H1 (cell line): ENCODE measurements around the gene LRRC27. TPM values are rescaled to one million over a fixed set of nuclear protein-coding genes. Genes with fewer than 3 reads are reported as not detected.

Source experiments
- CTCF ChIA-PET: fragments of 300-600 bp; sonication (Branson Sonifier 250); formaldehyde crosslinking; loops from one replicate; lab custom pipeline; 2021; ENCODE audit not compliant: partially characterized antibody; lab: Charles Lee
- POLR2A ChIA-PET: fragments of 300-600 bp; sonication (Branson Sonifier 250); formaldehyde crosslinking; loops from one replicate; lab custom pipeline; 2021; ENCODE audit warnings: inconsistent platforms; ENCODE audit not compliant: partially characterized antibody; lab: Charles Lee
- DNase-seq, 2 experiments: peaks; one replicate each; pipeline versions ENCODE4 v3.0.0 to v3.0.0-alpha.2; 2010 to 2022; ENCODE audit warnings: low spot score in 2 of 2, low read depth in 1 of 2, mixed read lengths in 1 of 2
- FAIRE-seq: peaks from 2 replicates; lab custom pipeline; 2011; peaks lifted over from hg19 to GRCh38; lab: Jason Lieb, UNC
- H2AFZ ChIP-seq: 2 replicates; pipeline ENCODE4 v1.8.1; 2012; ENCODE audit warnings: low read length, inconsistent platforms
- H2AK5ac ChIP-seq: 2 replicates; pipeline ENCODE4 v1.6.1; 2013; ENCODE audit warnings: low read depth, low read length
- H2BK120ac ChIP-seq: replicated peaks from 2 replicates; pipeline ENCODE3; 2013; ENCODE audit warnings: low read depth, low read length, inconsistent platforms
- H2BK12ac ChIP-seq: 2 replicates; pipeline ENCODE4 v1.6.1; 2013; ENCODE audit warnings: low read depth, low read length
- H2BK15ac ChIP-seq: 2 replicates; pipeline ENCODE4 v1.6.1; 2013; ENCODE audit warnings: low read length
- H2BK20ac ChIP-seq: 2 replicates; pipeline ENCODE4 v1.6.1; 2013; ENCODE audit warnings: low read length
- H2BK5ac ChIP-seq: 2 replicates; pipeline ENCODE4 v1.6.1; 2013; ENCODE audit warnings: low read depth, low read length
- H3K14ac ChIP-seq: 2 replicates; pipeline ENCODE4 v1.6.1; 2013; ENCODE audit warnings: inconsistent platforms; ENCODE audit not compliant: insufficient read length
- H3K18ac ChIP-seq: 2 replicates; pipeline ENCODE4 v1.6.1; 2013; ENCODE audit warnings: low read length; ENCODE audit errors: extremely low read depth
- H3K23ac ChIP-seq: 2 replicates; pipeline ENCODE4 v1.6.1; 2013; ENCODE audit warnings: inconsistent platforms; ENCODE audit not compliant: insufficient read length
- H3K23me2 ChIP-seq: 2 replicates; pipeline ENCODE4 v1.6.1; 2013; ENCODE audit warnings: low read depth, low read length
- H3K27ac ChIP-seq: 2 replicates; pipeline ENCODE4 v1.6.1; 2011; ENCODE audit warnings: low read depth, low read length, inconsistent platforms
- H3K27me3 ChIP-seq, 4 experiments: replicated peaks in 1 of 4; 1 replicate in 1 of 4; 2 replicates in 3 of 4; pipeline versions ENCODE4 v1.6.1 to v1.8.1; 2011 to 2013; ENCODE audit warnings: low read length in 3 of 4, mild to moderate bottlenecking in 3 of 4, inconsistent platforms in 2 of 4, mixed read lengths in 2 of 4, moderate library complexity in 1 of 4; ENCODE audit not compliant: control insufficient read depth in 3 of 4, insufficient read depth in 3 of 4; ENCODE audit errors: extremely low read depth in 1 of 4
- H3K36me3 ChIP-seq, 4 experiments: 2 replicates each; pipeline versions ENCODE4 v1.6.1 to v1.8.1; 2011 to 2013; ENCODE audit warnings: mild to moderate bottlenecking in 4 of 4, low read length in 3 of 4, moderate library complexity in 2 of 4, control low read depth in 1 of 4, inconsistent platforms in 1 of 4; ENCODE audit not compliant: insufficient read depth in 4 of 4, control insufficient read depth in 2 of 4
- H3K4ac ChIP-seq: replicated peaks from 2 replicates; pipeline ENCODE3; 2013; ENCODE audit warnings: low read length, low read depth, mixed read lengths, inconsistent platforms; ENCODE audit not compliant: insufficient read length
- H3K4me1 ChIP-seq, 4 experiments: replicated peaks in 1 of 4; 1 replicate in 1 of 4; 2 replicates in 3 of 4; pipeline versions ENCODE4 v1.6.1 to v1.8.1; 2011 to 2013; ENCODE audit warnings: low read length in 3 of 4, inconsistent platforms in 2 of 4, mixed read lengths in 1 of 4; ENCODE audit not compliant: insufficient read depth in 4 of 4, control insufficient read depth in 3 of 4
- H3K4me2 ChIP-seq, 2 experiments: 2 replicates each; pipeline versions ENCODE4 v1.6.1 to v1.8.1; 2011 to 2013; ENCODE audit warnings: low read depth in 2 of 2, low read length in 2 of 2, control low read depth in 1 of 2, inconsistent platforms in 1 of 2, mild to moderate bottlenecking in 1 of 2; ENCODE audit not compliant: insufficient read depth in 1 of 2
- H3K4me3 ChIP-seq, 4 experiments: fragments of 200-600, 300-600 bp in 1 of 4; sonication (generic), shearing (Covaris generic), sonication (Bioruptor Twin) in 1 of 4; 2 replicates each; pipeline versions ENCODE4 v1.5.1 to v1.8.1; 2011 to 2016; ENCODE audit warnings: low read length in 4 of 4, low read depth in 3 of 4, control low read depth in 2 of 4, inconsistent platforms in 2 of 4, mild to moderate bottlenecking in 2 of 4, mixed read lengths in 1 of 4, moderate library complexity in 1 of 4; ENCODE audit not compliant: insufficient read depth in 2 of 4; ENCODE audit errors: extremely low read depth in 1 of 4
- H3K56ac ChIP-seq: replicated peaks from 2 replicates; pipeline ENCODE3; 2013; ENCODE audit warnings: low read depth, mild to moderate bottlenecking, mixed read lengths, low read length, inconsistent platforms; ENCODE audit not compliant: insufficient read length
- H3K79me1 ChIP-seq: 2 replicates; pipeline ENCODE4 v1.6.1; 2013; ENCODE audit warnings: low read depth, low read length, control low read depth
- H3K79me2 ChIP-seq, 2 experiments: 2 replicates each; pipeline versions ENCODE4 v1.6.1 to v1.8.1; 2012 to 2013; ENCODE audit warnings: low read length in 2 of 2, mild to moderate bottlenecking in 2 of 2, inconsistent platforms in 1 of 2; ENCODE audit not compliant: insufficient read depth in 2 of 2, control insufficient read depth in 1 of 2
- H3K9ac ChIP-seq, 4 experiments: replicated peaks in 1 of 4; 1 replicate in 1 of 4; 2 replicates in 3 of 4; pipeline versions ENCODE4 v1.6.1 to v1.8.1; 2011 to 2013; ENCODE audit warnings: low read depth in 3 of 4, low read length in 3 of 4, control low read depth in 2 of 4, mild to moderate bottlenecking in 2 of 4, moderate library complexity in 2 of 4, inconsistent platforms in 1 of 4; ENCODE audit errors: extremely low read depth in 1 of 4
- H3K9me3 ChIP-seq, 2 experiments: 2 replicates each; pipeline versions ENCODE4 v1.6.1 to v1.8.1; 2012 to 2013; ENCODE audit warnings: mild to moderate bottlenecking in 2 of 2, moderate library complexity in 2 of 2, control low read depth in 1 of 2, inconsistent platforms in 1 of 2, low read depth in 1 of 2, low read length in 1 of 2, mixed read lengths in 1 of 2; ENCODE audit not compliant: insufficient read depth in 2 of 2
- H4K20me1 ChIP-seq, 2 experiments: replicated peaks in 1 of 2; 2 replicates each; pipeline versions ENCODE3 to v1.8.1; 2011 to 2013; ENCODE audit warnings: inconsistent platforms in 2 of 2, low read length in 2 of 2, mild to moderate bottlenecking in 1 of 2; ENCODE audit not compliant: insufficient read depth in 2 of 2, control insufficient read depth in 1 of 2
- H4K5ac ChIP-seq: 2 replicates; pipeline ENCODE4 v1.6.1; 2013; ENCODE audit warnings: low read length, low read depth, mixed read lengths, inconsistent platforms; ENCODE audit not compliant: insufficient read length
- H4K8ac ChIP-seq: 2 replicates; pipeline ENCODE4 v1.8.0; 2013; ENCODE audit warnings: mild to moderate bottlenecking, moderate library complexity, low read length, inconsistent platforms; ENCODE audit not compliant: insufficient read depth; ENCODE audit errors: extremely low read depth
- H4K91ac ChIP-seq: replicated peaks from 2 replicates; pipeline ENCODE3; 2013; ENCODE audit warnings: low read length, mixed read lengths, inconsistent platforms; ENCODE audit not compliant: insufficient read length
- CEBPB ChIP-seq: IDR thresholded peaks from 2 replicates; pipeline ENCODE4 v1.6.1; 2012; ENCODE audit warnings: low read depth, low read length
- WGBS, 2 experiments: shearing (Covaris generic) in 1 of 2; methylation state at CpG; one replicate each; pipeline versions ENCODE4 v1.1.6 to v1.1.7; 2013 to 2015; ENCODE audit warnings: low lambda C conversion rate in 2 of 2, mixed read lengths in 2 of 2, inconsistent platforms in 1 of 2, low coverage in 1 of 2, missing lambda C conversion rate in 1 of 2; ENCODE audit not compliant: insufficient replicate concordance in 2 of 2, insufficient coverage in 1 of 2, insufficient read length in 1 of 2; ENCODE audit errors: extremely low coverage in 1 of 2, missing lambda C conversion rate in 1 of 2; 5-methylcytosine and 5-hydroxymethylcytosine counted together
- polyA plus RNA-seq, 7 experiments: library from polyadenylated mRNA; depleted of rRNA in 3 of 7; stranded (reverse) in 5 of 7; unstranded in 2 of 7; fragments of >200 nt in 5 of 7; fragments of 200-250 nt in 2 of 7; gene quantifications; 1 replicate in 5 of 7; 2 replicates in 1 of 7; 4 replicates in 1 of 7; pipeline versions ENCODE4 v1.2.1 to v1.2.3, GENCODE V29; 2011 to 2013; ENCODE audit warnings: missing spikeins in 2 of 7, mixed read lengths in 2 of 7
- total RNA-seq: library from RNA; stranded (reverse); fragmentation: NEBNext Ultra II Directional; extraction: Animal tissue kit (Norgen Biotek cat#: 25700); gene quantifications from 2 replicates; pipeline ENCODE4 v1.2.1, GENCODE V29; 2021

LRRC27 gene
- total and polyA plus RNA-seq, 2 of the 8 experiments (the other 6 are each of a cell fraction or from before 2014, with no cell fraction given): 1.2 to 3.8 TPM

DNA sequence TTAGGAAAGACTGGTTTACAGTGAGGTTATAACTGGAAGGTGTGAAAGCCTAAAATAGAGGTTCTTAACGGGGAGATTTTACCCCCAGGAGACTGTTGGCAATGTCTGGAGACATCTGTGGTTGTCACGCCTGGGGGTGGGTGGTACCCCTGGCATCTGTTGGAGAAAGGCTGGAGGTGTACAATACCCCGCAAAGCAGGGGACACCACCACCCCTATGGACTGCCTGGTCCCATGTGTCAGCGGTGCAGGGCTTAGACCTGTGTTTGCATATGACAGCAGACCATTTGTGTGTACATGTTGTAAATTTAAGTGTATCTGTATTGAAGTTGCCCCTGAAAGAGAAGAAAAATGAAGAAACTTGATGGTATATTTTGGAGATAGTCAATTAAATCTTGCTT lies 9.8 kb downstream of the LRRC27 start:
- no peak for FAIRE-seq
- no peak overlapping the region for H2BK12ac ChIP-seq
- no peak overlapping the region for H3K27ac ChIP-seq
- no peaks in the 10 kb centered on the region for H3K27me3 ChIP-seq
- no peak overlapping the region for H3K9ac ChIP-seq
- no peak overlapping the region for H3K4me2 ChIP-seq
- H3K23ac ChIP-seq: no peak overlapping the region
- no peak overlapping the region for H4K5ac ChIP-seq
- no peak overlapping the region for H3K4me3 ChIP-seq
- CTCF ChIA-PET: interaction anchor here (1.6 kb wide), 1 partner anchor 12 kb away, joined by 5 read pairs; no protein-coding TSS in a partner anchor
- POLR2A ChIA-PET: no interaction called here
- no peak overlapping the region for H2AFZ ChIP-seq
- H3K79me2 ChIP-seq: no peaks in the 10 kb centered on the region
- H2AK5ac ChIP-seq: no peak overlapping the region
- no peak overlapping the region for H4K8ac ChIP-seq
- H3K23me2 ChIP-seq: no peaks in the 10 kb centered on the region
- TF ChIP-seq CEBPB: no peak
- WGBS, 2 experiments: 87% methylated on average over 4 of the region's 4 CpGs; no CpG with 5 or more reads in 1 of the 2 experiments
- no peaks in the 10 kb centered on the region for H3K79me1 ChIP-seq
- H2BK20ac ChIP-seq: no peak overlapping the region
- H2BK5ac ChIP-seq: no peak overlapping the region
- no peaks in the 10 kb centered on the region for H3K9me3 ChIP-seq
- no peaks in the 10 kb centered on the region for H4K20me1 ChIP-seq
- H2BK15ac ChIP-seq: no peak overlapping the region
- DNase-seq: no peak
- no peaks in the 10 kb centered on the region for H3K36me3 ChIP-seq
- no peak overlapping the region for H3K14ac ChIP-seq
- H4K91ac ChIP-seq: no peak overlapping the region
- no peak overlapping the region for H3K56ac ChIP-seq
- H3K18ac ChIP-seq: no peak overlapping the region
- no peak overlapping the region for H3K4ac ChIP-seq
- H2BK120ac ChIP-seq: no peak overlapping the region
- H3K4me1 ChIP-seq: peaks cover 0 to 2% (median 0%) of the 10 kb centered on the region in 4 experiments; a peak in 1 of 7 replicates
